GM18526 (cell line): ENCODE results near the gene GPR4.

Source experiments
- POLR2A ChIP-seq: IDR thresholded peaks from 3 replicates; pipeline ENCODE4 v1.6.1; 2011; ENCODE audit not compliant: insufficient read length; ENCODE audit errors: extremely low read depth

GPR4 gene

GRCh38 chr19:45636275-45636674 lies 34.3 kb upstream of the GPR4 start:
- no peak for TF ChIP-seq POLR2A

- TF ChIP-seq POLR2A = no peak
These were observed 30.6 kb upstream of the GPR4 start for GRCh38 chr19:45632468-45633196.

DNA sequence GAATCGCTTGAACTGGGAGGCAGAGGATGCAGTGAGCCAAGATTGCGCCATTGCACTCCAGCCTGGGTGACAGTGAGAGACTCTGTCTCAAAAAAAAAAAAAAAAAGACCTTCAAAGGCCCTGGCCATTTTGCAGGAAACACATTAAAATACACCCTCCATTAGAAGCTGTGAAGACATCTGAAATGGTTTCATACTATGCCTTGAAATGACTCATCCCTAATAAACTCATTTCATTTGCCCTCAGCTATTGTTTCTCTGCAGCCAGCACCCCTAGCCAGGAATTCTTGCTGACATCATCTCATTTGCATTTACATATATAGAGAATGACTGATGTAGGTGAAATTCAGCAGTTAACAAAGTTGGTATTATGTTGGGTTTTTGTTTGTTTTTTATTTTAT lies 28.5 kb upstream of the GPR4 start:
- TF ChIP-seq POLR2A = no peak

DNA sequence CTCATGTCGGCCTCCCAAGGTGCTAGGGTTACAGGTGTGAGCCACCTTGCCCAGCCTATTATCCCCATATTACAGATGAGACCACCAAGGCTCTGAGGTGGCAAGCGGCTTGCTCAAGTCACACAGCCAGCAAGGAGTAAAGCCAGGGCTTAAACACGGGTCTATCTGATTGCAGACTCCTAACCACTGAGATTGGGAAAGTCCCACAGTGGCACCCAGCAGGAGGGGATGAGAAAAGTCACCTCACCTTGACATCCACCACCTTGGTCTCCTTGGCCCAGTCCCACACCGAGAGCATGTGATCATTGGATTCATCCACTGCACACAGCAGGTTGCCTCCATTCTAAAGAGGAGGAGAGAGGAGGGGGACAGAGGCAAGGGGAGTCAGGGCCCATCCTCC lies 27.7 kb upstream of the GPR4 start:
- TF ChIP-seq POLR2A = no peak

- no peak for TF ChIP-seq POLR2A
These were observed 22.0 kb upstream of the GPR4 start for GRCh38 chr19:45623984-45624383.

DNA sequence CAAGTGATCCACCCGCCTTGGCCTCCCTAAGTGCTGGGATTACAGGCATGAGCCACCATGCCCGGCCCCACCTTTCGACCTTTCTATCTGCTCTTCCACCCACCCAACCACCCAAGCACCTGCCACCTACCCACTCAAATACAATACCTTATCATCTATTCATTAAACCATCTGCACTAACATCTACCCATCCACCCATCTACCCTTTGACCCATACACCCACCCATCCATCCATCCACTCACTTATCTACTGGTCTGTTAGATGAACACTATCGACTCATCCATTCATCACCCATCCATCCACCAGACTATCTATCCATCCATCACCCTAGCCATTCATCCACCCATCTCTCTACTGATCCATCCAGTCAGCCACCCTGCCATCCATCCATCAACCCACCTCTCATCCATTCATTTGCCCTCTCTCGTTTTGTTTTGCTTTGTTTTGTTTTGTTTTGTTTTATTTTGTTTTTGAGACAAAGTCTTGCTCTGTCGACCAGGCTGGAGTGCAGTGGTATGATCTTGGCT lies 20.0 kb upstream of the GPR4 start:
- TF ChIP-seq POLR2A = no peak

DNA sequence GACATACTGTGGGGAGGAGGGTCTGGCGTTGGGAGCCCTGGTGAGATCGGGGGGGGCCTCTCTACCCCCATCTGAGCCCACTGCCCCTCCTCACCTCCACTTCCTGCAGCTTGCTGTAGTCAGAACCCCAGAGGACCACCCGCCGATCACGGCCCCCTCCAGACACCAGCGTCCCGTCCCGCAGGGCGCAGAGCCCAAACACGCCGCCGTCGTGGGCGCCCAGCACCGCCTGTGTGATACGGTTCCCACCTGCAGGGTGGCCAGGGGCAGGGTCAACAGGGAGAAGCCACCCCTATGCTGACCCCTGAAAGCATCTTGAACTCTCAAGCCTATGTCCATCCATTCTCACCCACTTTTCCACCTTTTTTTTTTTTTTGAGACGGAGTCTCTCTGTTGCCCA lies 19.4 kb upstream of the GPR4 start:
- TF ChIP-seq POLR2A = no peak

- no peak for TF ChIP-seq POLR2A
These were observed 14.6 kb upstream of the GPR4 start for GRCh38 chr19:45616704-45617017.

- TF ChIP-seq POLR2A = no peak
These were observed 14.0 kb upstream of the GPR4 start for GRCh38 chr19:45615795-45616703.

DNA sequence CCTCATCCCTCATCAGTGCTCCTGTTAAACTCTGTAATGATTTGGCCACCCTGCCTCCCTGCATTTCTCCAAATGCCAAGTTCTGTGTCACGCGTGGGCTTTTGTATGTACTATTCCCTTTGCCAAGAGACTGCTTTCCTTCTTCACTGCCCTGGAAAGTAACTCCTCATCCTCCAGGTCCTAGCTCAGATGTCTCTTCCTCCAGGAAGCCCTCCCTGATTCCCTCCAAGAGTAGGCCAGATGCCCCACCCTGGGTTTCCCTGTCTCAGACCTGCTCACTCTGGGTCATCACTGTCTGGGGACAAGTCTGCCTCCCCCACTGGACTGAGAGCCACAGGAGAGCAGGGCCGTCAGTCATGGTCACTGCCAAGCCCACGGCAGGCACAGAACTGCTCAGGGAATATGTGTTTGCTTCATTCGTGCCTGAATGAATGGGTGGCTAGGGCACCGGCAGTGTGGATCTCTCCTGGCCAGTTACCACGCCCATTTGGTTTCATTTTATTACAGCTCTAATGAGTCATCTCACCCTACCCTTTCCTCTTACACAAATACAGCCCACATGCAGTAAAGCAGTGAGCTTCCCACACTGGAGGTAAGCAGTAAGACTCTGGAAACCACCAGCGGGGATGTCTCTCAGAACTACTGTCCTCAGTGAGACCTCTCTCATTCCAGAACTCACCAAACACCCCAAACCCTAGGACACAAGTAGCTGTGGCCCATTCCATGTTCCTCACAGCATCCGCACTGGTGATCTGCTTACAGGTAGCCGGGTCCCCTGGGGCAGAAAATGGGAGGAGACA lies 12.1 kb upstream of the GPR4 start:
- TF ChIP-seq POLR2A = no peak

GRCh38 chr19:45608948-45609347 lies 6.9 kb upstream of the GPR4 start:
- TF ChIP-seq POLR2A = no peak

GRCh38 chr19:45607071-45608029 lies 5.3 kb upstream of the GPR4 start:
- no peak for TF ChIP-seq POLR2A

DNA sequence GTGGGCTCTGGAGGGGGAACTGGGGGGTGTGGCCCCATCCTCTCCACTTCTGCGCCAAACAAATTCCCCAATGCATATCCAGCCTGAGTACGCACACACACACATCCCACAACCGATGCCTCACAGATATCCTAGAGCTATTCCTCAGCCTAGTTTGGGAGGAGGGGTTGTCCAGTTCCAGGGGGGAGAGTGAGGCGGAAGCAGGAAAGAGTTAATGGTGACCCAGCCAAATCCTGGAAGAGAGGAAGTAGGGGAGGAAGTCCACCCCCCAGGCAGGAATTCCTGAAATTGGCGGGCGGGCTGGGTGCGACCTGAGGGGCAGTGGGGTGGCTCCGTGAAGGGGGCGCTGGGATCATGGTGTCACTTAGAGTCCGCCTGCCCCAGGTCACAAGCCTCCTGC lies 897 bp downstream of the GPR4 start:
- TF ChIP-seq POLR2A = no peak

DNA sequence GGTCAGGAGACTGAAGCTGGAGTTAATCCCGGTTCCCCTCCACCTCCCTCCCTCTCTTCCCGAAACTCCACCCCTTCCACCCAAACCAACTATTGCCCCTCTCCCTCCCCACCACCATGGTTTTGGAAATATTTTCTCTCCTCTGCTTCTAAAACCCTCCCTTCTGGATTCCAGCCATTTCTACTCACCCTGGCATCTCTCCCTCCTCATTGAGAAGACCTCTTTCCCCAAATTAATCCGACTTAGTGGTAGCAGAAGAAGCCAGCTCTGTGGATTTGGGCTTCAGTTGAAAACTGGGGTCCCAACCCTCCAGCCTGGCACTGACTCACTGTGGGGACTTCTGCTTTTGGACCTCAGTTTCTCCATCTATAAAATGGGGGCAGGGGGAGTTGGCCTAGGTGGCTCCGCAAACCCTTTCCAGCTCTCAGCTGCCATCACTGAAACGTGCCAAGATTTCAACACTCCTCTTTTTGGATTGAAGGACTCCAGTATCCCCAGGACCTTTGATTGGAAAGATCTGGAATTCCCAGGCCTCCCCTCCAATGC lies 1.6 kb downstream of the GPR4 start:
- no peak for TF ChIP-seq POLR2A
